Measurements from ENCODE around the gene GJD4.

The GJD4 gene

GRCh38 chr10:35605191-35605590, at the start of gene GJD4:
GJD4 (plus strand) TSS chr10:35605341; CDS start chr10:35605568, 227 bp downstream.
- DNase-seq (ENCODE audit: low read depth in 4 of 4, low spot score in 1 of 4), result no peak

- DNase-seq (ENCODE audit: low read depth in 4 of 4, low spot score in 1 of 4), result no peak
These were observed 48.9 kb upstream of the GJD4 start for GRCh38 chr10:35555962-35556930.

- no peak for DNase-seq (ENCODE audit: low read depth in 4 of 4, low spot score in 1 of 4)
These were observed 46.9 kb upstream of the GJD4 start for GRCh38 chr10:35558276-35558675.

GRCh38 chr10:35559416-35559815, 45.7 kb upstream of the GJD4 start:
- no peak for DNase-seq (ENCODE audit: low read depth in 4 of 4, low spot score in 1 of 4)

- DNase-seq (ENCODE audit: low read depth in 4 of 4, low spot score in 1 of 4), result no peak
These were observed 43.4 kb upstream of the GJD4 start for GRCh38 chr10:35561715-35562114.

GRCh38 chr10:35562427-35562826, 42.7 kb upstream of the GJD4 start:
- no peak for DNase-seq (ENCODE audit: low read depth in 4 of 4, low spot score in 1 of 4)

- peak; percentile 6 to 25 (median 18) for DNase-seq (ENCODE audit: low read depth in 4 of 4, low spot score in 1 of 4)
These were observed 41.8 kb upstream of the GJD4 start for GRCh38 chr10:35563261-35563891.

GRCh38 chr10:35564341-35564968, 40.7 kb upstream of the GJD4 start:
- no peak for DNase-seq (ENCODE audit: low read depth in 4 of 4, low spot score in 1 of 4)

- no peak for DNase-seq (ENCODE audit: low read depth in 4 of 4, low spot score in 1 of 4)
These were observed 39.5 kb upstream of the GJD4 start for GRCh38 chr10:35565602-35566081.

GRCh38 chr10:35567951-35568350, 37.2 kb upstream of the GJD4 start:
- DNase-seq (ENCODE audit: low read depth in 4 of 4, low spot score in 1 of 4), result no peak

GRCh38 chr10:35568483-35569015, 36.6 kb upstream of the GJD4 start:
- no peak for DNase-seq (ENCODE audit: low read depth in 4 of 4, low spot score in 1 of 4)

- DNase-seq (ENCODE audit: low read depth in 4 of 4, low spot score in 1 of 4), result no peak
These were observed 35.9 kb upstream of the GJD4 start for GRCh38 chr10:35569111-35569707.

GRCh38 chr10:35569836-35570235, 35.3 kb upstream of the GJD4 start:
- no peak for DNase-seq (ENCODE audit: low read depth in 4 of 4, low spot score in 1 of 4)

GRCh38 chr10:35570397-35570796, 34.7 kb upstream of the GJD4 start:
- DNase-seq (ENCODE audit: low read depth in 4 of 4, low spot score in 1 of 4), result no peak

- no peak for DNase-seq (ENCODE audit: low read depth in 4 of 4, low spot score in 1 of 4)
These were observed 32.6 kb upstream of the GJD4 start for GRCh38 chr10:35572583-35572982.

GRCh38 chr10:35573796-35574195, 31.3 kb upstream of the GJD4 start:
- DNase-seq (ENCODE audit: low read depth in 4 of 4, low spot score in 1 of 4), result no peak

GRCh38 chr10:35574924-35575352, 30.2 kb upstream of the GJD4 start:
- no peak for DNase-seq (ENCODE audit: low read depth in 4 of 4, low spot score in 1 of 4)

GRCh38 chr10:35575640-35576039, 29.5 kb upstream of the GJD4 start:
- DNase-seq (ENCODE audit: low read depth in 4 of 4, low spot score in 1 of 4), result no peak

GRCh38 chr10:35576730-35577129, 28.4 kb upstream of the GJD4 start:
- DNase-seq (ENCODE audit: low read depth in 4 of 4, low spot score in 1 of 4), result no peak

- no peak for DNase-seq (ENCODE audit: low read depth in 4 of 4, low spot score in 1 of 4)
These were observed 27.1 kb upstream of the GJD4 start for GRCh38 chr10:35577926-35578617.

GRCh38 chr10:35578618-35578956, 26.6 kb upstream of the GJD4 start:
- DNase-seq (ENCODE audit: low read depth in 4 of 4, low spot score in 1 of 4), result no peak
